NCI-H2081 (cell line): ENCODE results near the gene DLGAP1.
"Not testable (repeated sequence)": the region's sequence is repeated elsewhere in the genome, so short reads cannot be mapped to it uniquely, and the experiment has no call there.

Experiments
- DNase-seq, 2 experiments: peaks; one replicate each; lab custom pipeline; 2025; lab: John Stamatoyannopoulos, UW

The DLGAP1 gene

DNA sequence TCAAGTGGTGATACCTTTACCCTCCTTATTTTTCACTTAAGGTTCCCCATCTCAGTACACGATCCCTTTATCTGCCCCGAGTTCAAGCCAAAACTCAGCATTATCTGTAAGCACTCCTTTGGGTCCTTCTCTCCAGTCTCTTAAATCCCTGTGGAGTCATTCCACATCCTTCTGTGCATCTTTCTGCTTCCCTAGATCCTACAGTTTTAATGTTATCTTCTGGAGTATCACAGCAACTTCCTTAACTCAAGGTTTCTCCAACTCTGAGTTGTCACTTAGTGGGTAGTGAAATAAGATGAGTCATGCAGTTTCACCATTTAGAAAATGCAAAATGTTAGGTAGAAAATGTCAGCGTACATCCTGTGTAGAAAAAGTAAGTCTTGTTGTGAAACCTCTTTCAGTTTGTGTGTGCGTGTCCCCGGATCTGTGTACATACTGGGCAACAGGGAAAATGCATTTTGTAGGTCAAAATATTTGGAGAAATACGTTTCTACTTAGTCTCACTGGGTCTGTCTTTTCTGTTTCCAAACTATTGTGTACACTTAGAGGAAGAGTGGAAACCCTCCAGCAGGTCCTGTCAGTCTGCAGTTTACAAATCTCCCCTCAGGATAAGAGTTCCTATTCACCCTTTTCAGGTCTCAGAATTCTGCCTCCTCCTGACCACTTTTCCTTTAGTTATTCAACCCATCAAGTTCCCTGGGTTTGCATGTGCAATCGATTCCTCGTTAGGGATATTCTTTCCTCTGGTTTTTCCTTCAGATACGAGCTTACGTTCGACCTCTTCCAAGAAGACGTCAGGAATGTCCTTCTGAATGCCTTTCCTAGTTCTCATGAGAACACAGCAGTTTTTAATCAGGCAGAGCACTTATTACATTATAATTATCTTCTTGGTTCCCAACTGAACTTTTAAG is 850.4 kb downstream of the DLGAP1 start:
- DNase-seq: no peak

GRCh38 chr18:3604235-3604497 is 850.9 kb downstream of the DLGAP1 start:
- DNase-seq: no peak

- DNase-seq: peak in 1 of 2 experiments; percentile 20
These were observed 851.5 kb downstream of the DLGAP1 start for GRCh38 chr18:3603421-3604234.

DNA sequence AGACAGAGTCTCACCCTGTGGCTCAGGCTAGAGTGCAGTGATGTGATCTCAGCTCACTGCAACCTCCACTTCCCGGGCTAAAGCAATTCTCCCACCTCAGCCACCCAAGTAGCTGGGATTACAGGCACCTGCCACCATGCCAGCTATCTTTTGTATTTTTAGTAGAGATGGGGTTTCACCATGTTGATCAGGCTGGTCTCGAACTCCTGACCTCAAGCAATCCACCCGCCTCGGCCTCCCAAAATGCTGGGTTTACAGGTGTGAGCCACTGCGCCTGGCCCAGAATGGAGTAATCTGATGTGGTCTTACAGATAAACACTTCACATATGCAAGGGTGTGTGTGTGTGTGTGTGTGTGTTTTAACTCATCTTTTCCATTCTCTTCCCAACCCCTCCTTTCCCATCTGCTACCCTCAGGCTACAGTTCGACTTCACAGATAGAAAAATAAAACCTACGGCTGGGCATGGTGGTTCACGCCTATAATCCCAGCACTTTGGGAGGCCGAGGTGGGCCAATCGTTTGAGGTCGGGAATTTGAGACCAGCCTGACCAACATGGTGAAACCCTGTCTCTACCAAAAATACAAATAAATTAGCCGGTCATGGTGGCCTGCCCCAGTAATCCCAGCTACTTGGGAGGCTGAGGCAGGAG is 853.9 kb downstream of the DLGAP1 start:
- DNase-seq: not testable (repeated sequence)

DNA sequence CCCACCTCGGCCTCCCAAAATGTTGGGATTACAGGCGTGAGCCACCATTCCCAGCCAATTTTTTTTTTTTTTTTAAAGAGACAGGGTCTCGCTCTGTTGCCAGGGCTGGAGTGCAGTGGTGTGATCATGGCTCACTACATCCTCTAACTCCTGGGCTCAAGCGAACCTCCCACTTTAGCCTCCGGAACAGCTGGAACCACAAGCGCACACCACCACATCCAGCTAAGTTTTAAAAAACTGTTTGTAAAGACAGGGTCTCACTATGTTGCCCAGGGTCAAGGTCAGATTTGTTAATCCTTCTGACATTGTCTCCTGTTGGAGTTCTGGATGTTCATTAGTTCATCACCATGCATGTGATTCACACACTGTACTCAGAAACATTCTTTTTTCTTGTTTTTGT is 855.2 kb downstream of the DLGAP1 start:
- no peak for DNase-seq

DNA sequence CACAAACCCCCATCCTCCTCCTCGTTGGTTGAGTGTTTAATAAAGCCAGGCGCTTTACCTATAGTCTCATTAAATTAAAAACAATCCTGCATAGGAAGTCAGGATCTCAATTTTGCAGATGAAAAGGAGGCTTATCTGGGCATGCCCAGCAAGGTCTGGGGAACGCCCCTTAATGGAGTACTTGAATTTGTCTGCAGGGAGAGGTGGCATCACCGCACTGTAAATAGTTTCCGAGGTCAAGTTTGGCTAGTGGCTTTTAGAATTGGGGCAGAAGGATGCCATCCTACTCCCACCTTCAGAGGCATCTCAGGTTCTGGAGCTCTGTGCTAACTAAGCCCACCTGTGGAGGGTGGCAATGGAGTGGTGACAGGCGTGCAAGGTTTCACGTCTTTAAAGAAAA is 855.9 kb downstream of the DLGAP1 start:
- DNase-seq: no peak

DNA sequence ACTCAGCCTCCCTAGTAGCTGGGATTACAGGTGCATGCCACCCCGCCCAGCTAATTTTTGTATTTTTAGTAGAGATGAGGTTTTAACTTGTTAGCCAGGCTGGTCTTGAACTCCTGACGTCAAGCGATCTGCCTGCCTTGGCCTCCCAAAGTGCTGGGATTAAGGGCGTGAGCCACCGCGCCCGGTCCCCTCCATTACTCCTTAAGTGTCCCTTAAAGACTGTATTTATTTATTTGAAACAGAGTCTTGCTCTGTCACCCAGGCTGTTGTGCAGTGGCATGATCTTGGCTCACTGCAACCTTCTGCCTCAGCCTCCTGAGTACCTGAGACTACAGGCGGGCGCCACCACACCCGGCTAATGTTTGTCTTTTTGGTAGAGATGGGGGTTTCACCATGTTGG is 856.5 kb downstream of the DLGAP1 start:
- no peak for DNase-seq

- DNase-seq: peak in 1 of 2 experiments; percentile 2
These were observed 857.4 kb downstream of the DLGAP1 start for GRCh38 chr18:3597409-3598357.

DNA sequence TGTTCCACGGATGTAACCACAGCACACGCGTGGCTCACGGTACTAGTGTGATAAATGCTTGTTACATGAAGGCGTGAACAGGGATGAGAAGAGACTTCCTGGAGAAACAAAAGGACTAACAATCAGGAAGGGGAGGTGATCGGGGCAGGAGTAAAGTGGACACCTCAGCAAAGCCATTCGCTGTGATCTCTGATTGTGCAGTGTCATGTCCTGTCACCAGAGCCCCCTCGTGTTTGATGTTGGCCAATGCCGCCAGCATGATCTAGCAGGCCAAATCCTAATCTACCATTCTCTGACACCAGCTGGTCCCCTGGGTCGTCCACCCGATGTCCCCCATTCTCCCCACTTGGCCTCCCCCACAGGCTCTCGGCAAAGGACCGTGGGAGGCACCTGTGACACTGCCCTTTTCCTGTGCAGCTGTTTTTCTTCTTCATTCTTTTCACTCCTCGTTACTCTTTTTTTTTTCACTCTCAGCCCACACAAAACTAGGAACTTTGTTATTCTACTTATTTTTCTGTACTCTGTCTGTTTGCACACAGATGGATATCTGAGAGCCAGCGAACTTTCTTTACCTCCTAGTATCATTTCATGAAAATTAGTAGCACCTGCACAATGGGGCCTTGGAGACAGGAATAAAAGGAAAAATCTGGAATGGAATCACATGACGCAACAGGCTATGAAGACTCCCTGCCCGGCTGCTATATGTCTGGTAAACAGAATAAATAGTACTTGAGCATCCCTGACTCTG is 858.3 kb downstream of the DLGAP1 start:
- peak in 1 of 2 experiments; percentile 30 for DNase-seq

DNA sequence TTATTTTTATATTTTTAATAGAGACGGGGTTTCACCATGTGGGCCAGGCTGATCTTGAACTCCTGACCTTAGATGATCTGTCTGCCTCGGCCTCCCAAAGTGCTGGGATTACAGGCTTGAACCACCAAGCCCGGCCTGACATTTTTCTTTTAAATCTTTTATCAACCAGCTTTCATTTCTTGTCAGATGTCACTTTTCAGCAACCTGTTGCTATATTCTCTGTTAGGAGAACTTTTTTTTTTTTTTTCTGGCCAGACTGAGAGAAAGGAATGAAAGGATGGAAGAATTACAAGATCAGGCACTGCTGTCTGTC is 858.8 kb downstream of the DLGAP1 start:
- DNase-seq: no peak

GRCh38 chr18:3595369-3596273 is 859.5 kb downstream of the DLGAP1 start:
- peak; percentile 22 to 71 for DNase-seq

- DNase-seq: peak in 1 of 2 experiments; percentile 7
These were observed 860.2 kb downstream of the DLGAP1 start for GRCh38 chr18:3594760-3595368.

DNA sequence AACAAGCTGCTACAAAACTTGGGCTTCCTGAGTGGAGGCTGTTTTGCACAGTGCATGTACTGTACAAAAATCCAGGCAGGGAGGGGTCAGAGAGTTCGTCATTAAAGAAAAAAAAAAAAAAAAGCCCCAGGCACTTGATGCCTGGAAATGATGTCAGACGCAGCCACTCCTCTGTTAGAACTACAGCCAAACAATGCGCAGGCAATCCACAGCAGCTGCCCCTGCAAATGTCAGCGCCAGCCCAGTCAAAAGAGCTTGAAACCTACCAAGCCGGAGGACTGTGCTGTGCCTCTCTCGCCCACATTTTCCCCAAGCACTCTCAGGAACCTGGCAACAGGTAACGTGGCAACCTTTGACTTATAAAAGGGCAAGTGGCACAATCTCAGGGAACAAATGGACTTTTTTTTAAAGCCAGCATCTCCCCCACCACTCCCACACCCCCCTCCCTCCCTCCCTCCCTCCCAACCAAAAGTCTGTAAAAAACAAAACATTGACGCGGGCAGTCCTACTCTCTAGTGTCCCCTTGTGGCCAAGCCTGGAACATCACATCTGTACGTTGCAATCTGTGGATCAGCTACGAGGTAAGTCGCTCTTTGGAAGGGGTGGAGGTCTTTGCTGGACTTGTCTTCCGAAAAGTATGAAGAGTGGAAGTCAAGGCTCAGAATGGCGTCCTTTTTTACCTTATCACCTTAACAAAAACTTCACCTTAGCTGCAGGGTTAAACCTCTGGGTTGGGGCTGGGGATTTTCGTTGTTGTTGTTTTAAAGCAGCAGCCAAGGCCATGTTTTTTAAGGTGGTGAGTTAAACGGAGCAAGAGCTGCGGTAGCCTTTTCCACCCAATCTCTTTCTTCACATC is 861.0 kb downstream of the DLGAP1 start:
- peak; percentile 90 for DNase-seq

GRCh38 chr18:3593381-3593903 is 861.7 kb downstream of the DLGAP1 start:
- DNase-seq: no peak

DNA sequence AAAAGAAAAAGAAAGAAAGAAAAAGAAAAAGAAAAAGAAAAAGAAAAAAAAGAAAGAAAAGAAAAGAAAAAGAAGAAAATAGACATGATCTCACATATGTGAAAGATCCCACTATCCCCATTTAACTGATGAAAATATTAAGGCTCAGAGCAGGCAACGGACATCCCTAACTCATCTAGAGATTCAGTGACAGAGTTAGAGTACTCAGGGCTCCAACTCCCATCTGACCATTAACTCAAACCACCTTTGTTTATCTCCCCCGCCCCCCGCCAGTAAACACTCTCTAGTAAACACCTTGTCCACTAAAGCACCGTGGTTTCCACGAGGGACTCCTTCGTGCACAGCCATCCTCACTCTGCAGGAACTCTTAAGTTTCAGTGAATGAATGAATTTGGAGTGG is 862.2 kb downstream of the DLGAP1 start:
- DNase-seq: no peak

DNA sequence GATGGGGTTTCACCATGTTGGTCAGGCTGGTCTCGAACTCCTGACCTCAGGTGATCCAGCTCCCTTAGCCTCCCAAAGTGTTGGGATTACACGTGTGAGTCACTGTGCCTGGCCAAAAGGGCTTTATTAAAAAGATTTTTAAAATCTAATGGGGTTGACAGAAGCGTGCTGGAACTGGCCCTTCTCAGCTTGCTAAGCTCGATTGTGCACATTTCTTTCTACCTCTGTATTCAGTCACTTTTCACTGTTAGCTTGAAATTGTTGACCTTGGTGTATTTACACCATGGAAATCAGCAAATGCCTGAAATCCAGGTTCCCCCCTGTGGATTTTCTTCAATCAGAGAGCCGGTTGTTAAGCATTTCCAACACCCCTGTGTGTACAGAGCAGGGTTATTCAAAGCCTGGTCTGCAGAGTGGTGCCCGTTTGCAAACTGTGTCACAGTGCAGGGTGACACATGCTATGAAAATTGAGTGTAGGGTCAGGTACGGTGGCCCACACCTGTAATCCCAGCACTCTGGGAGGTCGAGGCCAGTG is 864.9 kb downstream of the DLGAP1 start:
- no peak for DNase-seq

GRCh38 chr18:3585656-3586509 is 869.2 kb downstream of the DLGAP1 start:
- DNase-seq: peak; percentile 82 to 86
